HEK293 (cell line): ENCODE results near the gene ZNF503.

ENCODE experiments used
- BCL11A ChIP-seq: fragments of 450-650 bp; formaldehyde crosslinking; IDR thresholded peaks from 2 replicates; pipeline ENCODE4 v1.5.1; 2016; ENCODE audit warnings: low read depth, missing biosample characterization, missing genetic modification characterization
- HIC1 ChIP-seq: fragments of 450-650 bp; formaldehyde crosslinking; IDR thresholded peaks from 2 replicates; pipeline ENCODE4 v1.5.1; 2016; ENCODE audit warnings: missing biosample characterization, missing genetic modification characterization
- HOXA7 ChIP-seq: sonication (generic); formaldehyde crosslinking; IDR thresholded peaks from 2 replicates; pipeline ENCODE4 v1.8.1; 2022; ENCODE audit warnings: missing genetic modification reagents, borderline replicate concordance
- IKZF3 ChIP-seq: fragments of 450-650 bp; IDR thresholded peaks from 2 replicates; pipeline ENCODE4 v1.5.0; 2018; ENCODE audit warnings: missing biosample characterization, mild to moderate bottlenecking, missing genetic modification characterization, moderate library complexity
- MZF1 ChIP-seq: fragments of 450-650 bp; formaldehyde crosslinking; IDR thresholded peaks from 2 replicates; pipeline ENCODE4 v1.5.1; 2017; ENCODE audit warnings: missing biosample characterization, missing genetic modification characterization, borderline replicate concordance
- OSR2 ChIP-seq: fragments of 450-650 bp; formaldehyde crosslinking; IDR thresholded peaks from 2 replicates; pipeline ENCODE4 v1.5.1; 2016; ENCODE audit warnings: missing biosample characterization, missing genetic modification characterization
- OVOL3 ChIP-seq: fragments of 450-650 bp; formaldehyde crosslinking; IDR thresholded peaks from 2 replicates; pipeline ENCODE4 v1.5.1; 2016; ENCODE audit warnings: missing biosample characterization, missing genetic modification characterization
- PATZ1 ChIP-seq: fragments of 450-650 bp; formaldehyde crosslinking; IDR thresholded peaks from 2 replicates; pipeline ENCODE4 v1.5.1; 2016; ENCODE audit warnings: missing biosample characterization, missing genetic modification characterization
- TRIM28 ChIP-seq: IDR thresholded peaks from 2 replicates; pipeline ENCODE4 v1.6.1; 2011; ENCODE audit warnings: low read length, control low read depth, borderline replicate concordance
- ZBTB21 ChIP-seq: fragments of 450-650 bp; formaldehyde crosslinking; IDR thresholded peaks from 2 replicates; pipeline ENCODE4 v1.5.1; 2017; ENCODE audit warnings: missing biosample characterization, missing genetic modification characterization
- ZEB2 ChIP-seq: fragments of 450-650 bp; formaldehyde crosslinking; IDR thresholded peaks from 2 replicates; pipeline ENCODE4 v1.5.1; 2016; ENCODE audit warnings: missing biosample characterization, missing genetic modification characterization
- ZFHX2 ChIP-seq: fragments of 450-650 bp; formaldehyde crosslinking; conservative IDR thresholded peaks from 2 replicates; pipeline ENCODE4 v1.5.1; 2016; ENCODE audit warnings: missing biosample characterization, missing genetic modification characterization
- ZNF133 ChIP-seq: fragments of 450-650 bp; formaldehyde crosslinking; IDR thresholded peaks from 2 replicates; pipeline ENCODE4 v1.5.1; 2016; ENCODE audit warnings: missing biosample characterization, missing genetic modification characterization
- ZNF146 ChIP-seq: fragments of 450-650 bp; formaldehyde crosslinking; IDR thresholded peaks from 2 replicates; pipeline ENCODE4 v1.5.1; 2016; ENCODE audit warnings: missing biosample characterization, missing genetic modification characterization
- ZNF184 ChIP-seq: fragments of 450-650 bp; IDR thresholded peaks from 2 replicates; pipeline ENCODE4 v1.5.1; 2018; ENCODE audit warnings: missing biosample characterization, mild to moderate bottlenecking, missing genetic modification characterization
- ZNF239 ChIP-seq: fragments of 450-650 bp; formaldehyde crosslinking; IDR thresholded peaks from 2 replicates; pipeline ENCODE4 v1.5.1; 2016; ENCODE audit warnings: missing biosample characterization, missing genetic modification characterization
- ZNF48 ChIP-seq: fragments of 450-650 bp; formaldehyde crosslinking; IDR thresholded peaks from 2 replicates; pipeline ENCODE4 v1.5.1; 2016; ENCODE audit warnings: missing biosample characterization, missing genetic modification characterization
- ZNF501 ChIP-seq: fragments of 450-650 bp; formaldehyde crosslinking; IDR thresholded peaks from 2 replicates; pipeline ENCODE4 v1.5.1; 2016; ENCODE audit warnings: missing biosample characterization, missing genetic modification characterization
- ZNF518A ChIP-seq: fragments of 450-650 bp; formaldehyde crosslinking; conservative IDR thresholded peaks from 2 replicates; pipeline ENCODE4 v1.5.1; 2016; ENCODE audit warnings: low read depth, missing biosample characterization, missing genetic modification characterization
- ZNF585B ChIP-seq: fragments of 450-650 bp; formaldehyde crosslinking; IDR thresholded peaks from 2 replicates; pipeline ENCODE4 v1.5.1; 2016; ENCODE audit warnings: missing biosample characterization, missing genetic modification characterization
- ZSCAN30 ChIP-seq: fragments of 450-650 bp; IDR thresholded peaks from 2 replicates; pipeline ENCODE4 v1.5.1; 2018; ENCODE audit warnings: missing biosample characterization, mild to moderate bottlenecking, missing genetic modification characterization, moderate library complexity
- ZXDB ChIP-seq: fragments of 450-650 bp; formaldehyde crosslinking; IDR thresholded peaks from 2 replicates; pipeline ENCODE4 v1.5.1; 2016; ENCODE audit warnings: missing biosample characterization, missing genetic modification characterization
- TF ChIP-seq, protein P1 (sequence below): fragments of 450-650 bp; IDR thresholded peaks from 2 replicates; pipeline ENCODE4 v1.5.1; 2018; ENCODE audit warnings: missing biosample characterization, missing genetic modification characterization
- TF ChIP-seq, protein P2 (sequence below): fragments of 450-650 bp; formaldehyde crosslinking; IDR thresholded peaks from 2 replicates; pipeline ENCODE4 v1.5.1; 2017; ENCODE audit warnings: missing biosample characterization, missing genetic modification characterization

Gene ZNF503

GRCh38 chr10:75400771-75401568 lies 594 bp downstream of the ZNF503 start (continued):
- TF ChIP-seq ZNF133 (tag by site-specific recombination): no peak
- peak; percentile 65; the same call in 1 of the 2 replicates for TF ChIP-seq ZXDB (tag by site-specific recombination)
- TF ChIP-seq ZNF518A (tag by site-specific recombination): no peak
- peak; percentile 47 for TF ChIP-seq ZEB2
- no peak for TF ChIP-seq ZNF239 (tag by site-specific recombination)
- TF ChIP-seq OSR2 (tag by site-specific recombination): peak; percentile 72
- no peak for TF ChIP-seq BCL11A (tag by site-specific recombination)
- TF ChIP-seq, protein P1, sequence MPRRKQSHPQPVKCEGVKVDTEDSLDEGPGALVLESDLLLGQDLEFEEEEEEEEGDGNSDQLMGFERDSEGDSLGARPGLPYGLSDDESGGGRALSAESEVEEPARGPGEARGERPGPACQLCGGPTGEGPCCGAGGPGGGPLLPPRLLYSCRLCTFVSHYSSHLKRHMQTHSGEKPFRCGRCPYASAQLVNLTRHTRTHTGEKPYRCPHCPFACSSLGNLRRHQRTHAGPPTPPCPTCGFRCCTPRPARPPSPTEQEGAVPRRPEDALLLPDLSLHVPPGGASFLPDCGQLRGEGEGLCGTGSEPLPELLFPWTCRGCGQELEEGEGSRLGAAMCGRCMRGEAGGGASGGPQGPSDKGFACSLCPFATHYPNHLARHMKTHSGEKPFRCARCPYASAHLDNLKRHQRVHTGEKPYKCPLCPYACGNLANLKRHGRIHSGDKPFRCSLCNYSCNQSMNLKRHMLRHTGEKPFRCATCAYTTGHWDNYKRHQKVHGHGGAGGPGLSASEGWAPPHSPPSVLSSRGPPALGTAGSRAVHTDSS (tag by site-specific recombination): no peak
- no peak for TF ChIP-seq ZNF146 (tag by site-specific recombination)
- TF ChIP-seq, protein P2, sequence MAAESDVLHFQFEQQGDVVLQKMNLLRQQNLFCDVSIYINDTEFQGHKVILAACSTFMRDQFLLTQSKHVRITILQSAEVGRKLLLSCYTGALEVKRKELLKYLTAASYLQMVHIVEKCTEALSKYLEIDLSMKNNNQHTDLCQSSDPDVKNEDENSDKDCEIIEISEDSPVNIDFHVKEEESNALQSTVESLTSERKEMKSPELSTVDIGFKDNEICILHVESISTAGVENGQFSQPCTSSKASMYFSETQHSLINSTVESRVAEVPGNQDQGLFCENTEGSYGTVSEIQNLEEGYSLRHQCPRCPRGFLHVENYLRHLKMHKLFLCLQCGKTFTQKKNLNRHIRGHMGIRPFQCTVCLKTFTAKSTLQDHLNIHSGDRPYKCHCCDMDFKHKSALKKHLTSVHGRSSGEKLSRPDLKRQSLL: no peak
- TF ChIP-seq ZFHX2 (tag by site-specific recombination): peak; percentile 85
- no peak for TF ChIP-seq OVOL3 (tag by site-specific recombination)
- peak; percentile 53 for TF ChIP-seq ZNF585B
- no peak for TF ChIP-seq ZBTB21 (tag by site-specific recombination)
- TF ChIP-seq TRIM28: no peak
- peak; percentile 51; the same call in 1 of the 2 replicates for TF ChIP-seq HIC1
- no peak for TF ChIP-seq ZSCAN30
- no peak for TF ChIP-seq ZNF48
- no peak for TF ChIP-seq IKZF3 (tag by site-specific recombination)
- no peak for TF ChIP-seq MZF1
- peak; percentile 13 for TF ChIP-seq PATZ1 (tag by site-specific recombination)
- TF ChIP-seq HOXA7: no peak
- no peak for TF ChIP-seq ZNF184 (tag by site-specific recombination)
- peak; percentile 16; the same call in 1 of the 2 replicates for TF ChIP-seq ZNF501 (tag by site-specific recombination)
